Activated naive CD4-positive, alpha-beta T cell treated with anti-CD3 and anti-CD28 coated beads, Interleukin-2, amount 10 ng/mL, durations not matched to agents 7 days and 5 days (primary cell): ENCODE results near the gene SMARCA1.

Source experiments
- CTCF ChIA-PET: fragments of 350-600 bp; sonication (Branson Sonifier 250); formaldehyde crosslinking; loops from one replicate; lab custom pipeline; 2021; ENCODE audit warnings: antibody characterized with exemption; lab: Charles Lee
- DNase-seq: peaks from one replicate; pipeline ENCODE4 v3.0.0-alpha.2; 2020
- H3K27ac Mint-ChIP-seq: one replicate; pipeline ENCODE4 v1.8.0; 2021; ENCODE audit warnings: mild to moderate bottlenecking, moderate library complexity, mixed read lengths
- H3K27me3 Mint-ChIP-seq: one replicate; pipeline ENCODE4 v1.8.0; 2021; ENCODE audit warnings: mild to moderate bottlenecking, mixed read lengths
- H3K36me3 Mint-ChIP-seq: one replicate; pipeline ENCODE4 v1.8.0; 2021; ENCODE audit warnings: mixed read lengths
- H3K4me1 Mint-ChIP-seq: one replicate; pipeline ENCODE4 v1.8.0; 2021; ENCODE audit warnings: mixed read lengths
- H3K4me3 Mint-ChIP-seq: one replicate; pipeline ENCODE4 v1.8.0; 2021; ENCODE audit warnings: mild to moderate bottlenecking, moderate library complexity, mixed read lengths
- H3K9me3 Mint-ChIP-seq: one replicate; pipeline ENCODE4 v1.8.0; 2021; ENCODE audit warnings: mixed read lengths

The SMARCA1 gene

GRCh38 chrX:129452523-129452922 lies 70.8 kb downstream of the SMARCA1 start:
- Mint-ChIP-seq H3K9me3 (no peaks in the 10 kb centered on the region), H3K4me3 (no peak overlapping the region), H3K36me3 (no peaks in the 10 kb centered on the region), H3K27me3 (no peaks in the 10 kb centered on the region), H3K4me1 (no peaks in the 10 kb centered on the region), H3K27ac (no peak overlapping the region)
- CTCF ChIA-PET: no interaction called here
- no peak for DNase-seq

- Mint-ChIP-seq H3K9me3 (no peaks in the 10 kb centered on the region), H3K4me1 (no peaks in the 10 kb centered on the region), H3K4me3 (no peak overlapping the region), H3K27ac (no peak overlapping the region), H3K36me3 (no peaks in the 10 kb centered on the region), H3K27me3 (no peaks in the 10 kb centered on the region)
- no peak for DNase-seq
- CTCF ChIA-PET: no interaction called here
Observed at GRCh38 chrX:129450123-129450522, 73.2 kb downstream of the SMARCA1 start.

- CTCF ChIA-PET: no interaction called here
- no peak overlapping the region for H3K4me3 Mint-ChIP-seq
- no peaks in the 10 kb centered on the region for H3K4me1 Mint-ChIP-seq
- DNase-seq: no peak
- no peak overlapping the region for H3K27ac Mint-ChIP-seq
- no peaks in the 10 kb centered on the region for H3K27me3 Mint-ChIP-seq
- H3K9me3 Mint-ChIP-seq: no peaks in the 10 kb centered on the region
- H3K36me3 Mint-ChIP-seq: no peaks in the 10 kb centered on the region
Observed at GRCh38 chrX:129449148-129449547, 74.1 kb downstream of the SMARCA1 start.

- Mint-ChIP-seq H3K9me3 (no peaks in the 10 kb centered on the region), H3K4me3 (no peak overlapping the region), H3K4me1 (no peaks in the 10 kb centered on the region), H3K36me3 (no peaks in the 10 kb centered on the region), H3K27ac (no peak overlapping the region), H3K27me3 (no peaks in the 10 kb centered on the region)
- DNase-seq: no peak
- CTCF ChIA-PET: no interaction called here
Observed at GRCh38 chrX:129445436-129445835, 77.9 kb downstream of the SMARCA1 start.

- H3K4me1 Mint-ChIP-seq: no peaks in the 10 kb centered on the region
- DNase-seq: no peak
- no peak overlapping the region for H3K4me3 Mint-ChIP-seq
- H3K27me3 Mint-ChIP-seq: no peaks in the 10 kb centered on the region
- H3K36me3 Mint-ChIP-seq: no peaks in the 10 kb centered on the region
- H3K9me3 Mint-ChIP-seq: no peaks in the 10 kb centered on the region
- no peak overlapping the region for H3K27ac Mint-ChIP-seq
- CTCF ChIA-PET: no interaction called here
Observed at GRCh38 chrX:129433945-129434344, 89.3 kb downstream of the SMARCA1 start.

GRCh38 chrX:129433461-129433860 lies 89.8 kb downstream of the SMARCA1 start:
- H3K27ac Mint-ChIP-seq: no peak overlapping the region
- H3K4me3 Mint-ChIP-seq: no peak overlapping the region
- CTCF ChIA-PET: no interaction called here
- no peaks in the 10 kb centered on the region for H3K9me3 Mint-ChIP-seq
- no peak for DNase-seq
- no peaks in the 10 kb centered on the region for H3K36me3 Mint-ChIP-seq
- no peaks in the 10 kb centered on the region for H3K27me3 Mint-ChIP-seq
- H3K4me1 Mint-ChIP-seq: no peaks in the 10 kb centered on the region

- Mint-ChIP-seq H3K9me3 (no peaks in the 10 kb centered on the region), H3K4me3 (no peak overlapping the region), H3K4me1 (no peaks in the 10 kb centered on the region), H3K27ac (no peak overlapping the region), H3K36me3 (no peaks in the 10 kb centered on the region), H3K27me3 (no peaks in the 10 kb centered on the region)
- CTCF ChIA-PET: no interaction called here
- no peak for DNase-seq
Observed at GRCh38 chrX:129427267-129427666, 96.0 kb downstream of the SMARCA1 start.

GRCh38 chrX:129423191-129423590 lies 100.1 kb downstream of the SMARCA1 start:
- H3K36me3 Mint-ChIP-seq: no peaks in the 10 kb centered on the region
- no peaks in the 10 kb centered on the region for H3K4me1 Mint-ChIP-seq
- CTCF ChIA-PET: no interaction called here
- no peak overlapping the region for H3K4me3 Mint-ChIP-seq
- no peak overlapping the region for H3K27ac Mint-ChIP-seq
- no peak for DNase-seq
- H3K27me3 Mint-ChIP-seq: no peaks in the 10 kb centered on the region
- H3K9me3 Mint-ChIP-seq: no peaks in the 10 kb centered on the region

- CTCF ChIA-PET: no interaction called here
- H3K4me3 Mint-ChIP-seq: no peak overlapping the region
- no peak for DNase-seq
- no peaks in the 10 kb centered on the region for H3K9me3 Mint-ChIP-seq
- H3K27me3 Mint-ChIP-seq: no peaks in the 10 kb centered on the region
- no peaks in the 10 kb centered on the region for H3K36me3 Mint-ChIP-seq
- no peak overlapping the region for H3K27ac Mint-ChIP-seq
- H3K4me1 Mint-ChIP-seq: no peaks in the 10 kb centered on the region
Observed at GRCh38 chrX:129404670-129405008, 118.7 kb downstream of the SMARCA1 start.

GRCh38 chrX:129403974-129404669 lies 119.2 kb downstream of the SMARCA1 start:
- no peak for DNase-seq
- Mint-ChIP-seq H3K27ac (no peak overlapping the region), H3K4me1 (no peaks in the 10 kb centered on the region), H3K9me3 (no peaks in the 10 kb centered on the region), H3K27me3 (no peaks in the 10 kb centered on the region), H3K4me3 (no peak overlapping the region), H3K36me3 (no peaks in the 10 kb centered on the region)
- CTCF ChIA-PET: no interaction called here
